ENCODE measurements around the gene NAA15. TPM values are rescaled to one million over a fixed set of nuclear protein-coding genes. Genes with fewer than 3 reads are reported as not detected.

NAA15 gene
- polyA plus RNA-seq, 3 donors = 5.2 to 20.2 (median 8.8) TPM

DNA sequence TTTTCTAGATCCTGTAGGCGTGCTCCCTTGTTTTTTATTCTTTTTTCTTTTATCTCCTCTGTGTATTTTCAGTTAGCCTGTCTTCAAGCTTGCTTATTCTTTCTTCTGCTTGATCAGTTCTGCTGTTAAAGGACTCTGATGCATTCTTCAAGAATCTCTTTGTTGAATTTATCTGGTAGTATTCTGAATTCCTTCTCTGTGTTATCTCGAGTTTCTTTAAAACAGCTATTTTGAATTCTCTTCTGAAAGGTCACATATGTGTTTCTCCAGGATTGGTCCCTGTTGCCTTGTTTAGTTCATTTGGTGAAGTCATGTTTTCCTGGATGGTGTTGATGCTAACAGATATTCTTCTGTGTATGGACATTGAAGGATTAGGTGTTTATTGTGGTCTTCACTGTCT lies 167.9 kb downstream of the NAA15 start:
- peaks cover 3 to 23% (median 15%) of the 10 kb centered on the region in 7 donors for H3K9me3 Mint-ChIP-seq
- no peak overlapping the region for H3K27ac ChIP-seq (ENCODE audit: low read depth in 1 of 2, low read length in 2 of 2)
- H2AFZ ChIP-seq (ENCODE audit: insufficient read depth, low read depth, low read length, poor library complexity, severe bottlenecking) = no peak overlapping the region
- H3K27ac Mint-ChIP-seq = no peak overlapping the region
- peaks cover 83% of the 10 kb centered on the region for H3K79me2 ChIP-seq (ENCODE audit: insufficient read depth, low read length)
- no peaks in the 10 kb centered on the region for H3K27me3 Mint-ChIP-seq (ENCODE audit: low read depth in 3 of 3)
- WGBS (ENCODE audit: insufficient coverage) = no CpG with 5 or more reads among the region's 2 CpGs
- no peak for DNase-seq
- peaks cover 0 to 9% of the 10 kb centered on the region in 2 donors for H3K9me3 ChIP-seq (replicated peaks in 1 of 2; ENCODE audit: control insufficient read depth in 1 of 2, insufficient read depth in 1 of 2, low read length in 2 of 2)
- TF ChIP-seq, protein P1, sequence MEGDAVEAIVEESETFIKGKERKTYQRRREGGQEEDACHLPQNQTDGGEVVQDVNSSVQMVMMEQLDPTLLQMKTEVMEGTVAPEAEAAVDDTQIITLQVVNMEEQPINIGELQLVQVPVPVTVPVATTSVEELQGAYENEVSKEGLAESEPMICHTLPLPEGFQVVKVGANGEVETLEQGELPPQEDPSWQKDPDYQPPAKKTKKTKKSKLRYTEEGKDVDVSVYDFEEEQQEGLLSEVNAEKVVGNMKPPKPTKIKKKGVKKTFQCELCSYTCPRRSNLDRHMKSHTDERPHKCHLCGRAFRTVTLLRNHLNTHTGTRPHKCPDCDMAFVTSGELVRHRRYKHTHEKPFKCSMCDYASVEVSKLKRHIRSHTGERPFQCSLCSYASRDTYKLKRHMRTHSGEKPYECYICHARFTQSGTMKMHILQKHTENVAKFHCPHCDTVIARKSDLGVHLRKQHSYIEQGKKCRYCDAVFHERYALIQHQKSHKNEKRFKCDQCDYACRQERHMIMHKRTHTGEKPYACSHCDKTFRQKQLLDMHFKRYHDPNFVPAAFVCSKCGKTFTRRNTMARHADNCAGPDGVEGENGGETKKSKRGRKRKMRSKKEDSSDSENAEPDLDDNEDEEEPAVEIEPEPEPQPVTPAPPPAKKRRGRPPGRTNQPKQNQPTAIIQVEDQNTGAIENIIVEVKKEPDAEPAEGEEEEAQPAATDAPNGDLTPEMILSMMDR (IDR thresholded peaks at IDR 0.05) = no peak
- no peaks in the 10 kb centered on the region for H3K27me3 ChIP-seq (ENCODE audit: control insufficient read depth in 2 of 2, insufficient read depth in 2 of 2, low read length in 2 of 2)
- H3K4me1 Mint-ChIP-seq = peaks cover 16% of the 10 kb centered on the region
- peaks cover 23 to 47% of the 10 kb centered on the region in 2 donors for H3K36me3 Mint-ChIP-seq
- H3K36me3 ChIP-seq (replicated peaks in 1 of 2; ENCODE audit: control insufficient read depth in 1 of 2, insufficient read depth in 2 of 2, low read length in 2 of 2) = peaks cover 15 to 19% of the 10 kb centered on the region in 2 donors
- no peak overlapping the region for H3K4me3 Mint-ChIP-seq
- H4K20me1 ChIP-seq (ENCODE audit: insufficient read depth, low read length) = peaks cover 74% of the 10 kb centered on the region
- intact Hi-C loops (cut with micrococcal nuclease) = no loop called here
- H3K4me1 ChIP-seq (ENCODE audit: control insufficient read depth in 1 of 2, insufficient read depth in 2 of 2, low read length in 2 of 2) = no peaks in the 10 kb centered on the region
- no peak overlapping the region for H3K4me3 ChIP-seq (replicated peaks in 1 of 3; ENCODE audit: low read depth in 2 of 3, low read length in 3 of 3)
- H3K4me2 ChIP-seq (replicated peaks; ENCODE audit: extremely low read depth, low read length, poor library complexity, severe bottlenecking) = no peak overlapping the region
- no peak overlapping the region for H3K9ac ChIP-seq (ENCODE audit: insufficient read depth, low read length, poor library complexity, severe bottlenecking)

Small RNA genes lying within 50 kb of the gene (small RNA-seq; reads per million reads assigned to genes)
- gene RF01225 (ENCODE audit: insufficient read length, low read depth) (not detected), gene RNU6-1074P (ENCODE audit: insufficient read length, low read depth) (not detected), gene RNU6-1214P (ENCODE audit: insufficient read length, low read depth) (not detected)

Other genes with a start within 250 kb of the NAA15 start
- 10 to 100 TPM; 14.0 to 34.3 (median 18.9) TPM for gene ELF2, start 124.3 kb upstream of the NAA15 start, polyA plus RNA-seq
- gene MGARP, start 21.3 kb upstream of the NAA15 start, polyA plus RNA-seq = under 1 TPM in 1 of 3 donors, not detected in 2; 0.19 TPM
- gene NDUFC1, start 972 bp downstream of the NAA15 start, polyA plus RNA-seq = 100 to 1,000 TPM in 2 of 3 donors, 10 to 100 TPM in 1; 24.7 to 134 (median 123) TPM
- 1 to 10 TPM; 5.8 to 8.1 (median 6.0) TPM for gene RAB33B, start 152.6 kb downstream of the NAA15 start, polyA plus RNA-seq